Suprapubic skin (tissue), 3 donors: ENCODE results near the gene KCNG2.
"Not testable (repeated sequence)": the region's sequence is repeated elsewhere in the genome, so short reads cannot be mapped to it uniquely, and the experiment has no call there.

ENCODE experiments used
- CTCF ChIP-seq, 2 donors: fragments of 200-600 bp in 1 of 2; fragments of 450-650 bp in 1 of 2; sonication (generic) in 1 of 2; IDR thresholded peaks; one replicate each; pipeline ENCODE4 v1.5.1; 2016 to 2019; ENCODE audit warnings: antibody characterized with exemption in 2 of 2, mild to moderate bottlenecking in 1 of 2, moderate library complexity in 1 of 2
- POLR2AphosphoS5 ChIP-seq, 3 donors: sonication (generic); formaldehyde crosslinking; IDR thresholded peaks; one replicate each; pipeline ENCODE4 v1.6.1; 2017; ENCODE audit warnings: antibody characterized with exemption in 3 of 3

GRCh38 chr18:79864955-79865354, 67.2 kb downstream of the KCNG2 start:
- TF ChIP-seq CTCF, POLR2AphosphoS5 (IDR thresholded peaks at IDR 0.05): not testable (repeated sequence)
